ENCODE data around the gene PDE4D. TPM values are rescaled to one million over a fixed set of nuclear protein-coding genes. Genes with fewer than 3 reads are reported as not detected.
A peak's percentile ranks its signal among the peaks of the same experiment; 100 is the strongest.

The PDE4D gene
- total RNA-seq, 1 donor from 2014 or later: 2.3 TPM

DNA sequence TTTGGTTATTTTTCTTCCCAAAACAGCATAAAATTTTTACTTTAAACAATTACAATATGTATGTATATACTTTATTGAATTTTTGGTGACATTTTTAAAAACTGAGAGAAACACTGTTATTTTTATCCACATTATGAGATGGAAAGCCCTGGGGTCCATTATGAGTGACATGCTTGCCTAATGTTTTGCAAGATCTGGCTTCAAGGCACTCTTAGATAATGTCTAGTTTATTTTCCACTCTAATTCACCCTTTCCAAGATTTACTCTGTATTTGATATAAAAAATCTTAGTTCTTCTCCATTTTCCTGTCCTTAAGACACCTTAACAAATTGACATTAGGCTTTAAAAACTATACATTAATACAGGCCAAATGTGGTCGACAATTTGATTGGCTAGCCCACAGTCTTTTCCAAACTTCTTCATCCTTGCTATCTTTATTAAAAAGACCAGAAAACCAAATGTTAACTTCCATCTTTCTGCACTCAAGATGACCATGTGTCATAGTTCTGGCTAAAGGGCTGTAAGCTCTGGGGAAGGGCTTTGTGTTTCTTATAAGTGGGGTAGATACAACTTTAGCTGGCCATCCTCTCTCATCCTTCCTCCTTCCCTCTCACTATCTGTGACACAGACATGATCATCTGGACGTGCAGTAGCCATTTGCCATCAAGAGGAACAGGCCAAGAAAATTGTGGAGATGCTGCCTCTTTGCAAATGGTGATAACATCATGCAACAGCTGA lies 561.1 kb downstream of the PDE4D start:
- H3K36me3 Mint-ChIP-seq: no peaks in the 10 kb centered on the region
- Histone ChIP-seq H3K9ac (no peak overlapping the region), H3F3A (ENCODE audit: low read depth) (no peaks in the 10 kb centered on the region), H4K20me1 (ENCODE audit: low read depth) (no peaks in the 10 kb centered on the region), H3K36me3 (no peaks in the 10 kb centered on the region), H3K27ac (no peak overlapping the region), H3K27me3 (no peaks in the 10 kb centered on the region), H3K79me2 (ENCODE audit: low read depth) (no peaks in the 10 kb centered on the region), H3K4me3 (no peak overlapping the region), H2AFZ (replicated peaks) (no peak overlapping the region), H3K9me3 (ENCODE audit: low read depth) (no peaks in the 10 kb centered on the region), H3K4me1 (no peaks in the 10 kb centered on the region), H3K4me2 (no peak overlapping the region)
- TF ChIP-seq EZH2 (IDR thresholded peaks at IDR 0.05) (no peak), EZH2phosphoT487 (IDR thresholded peaks at IDR 0.05) (no peak)
- TF ChIP-seq, protein P1, sequence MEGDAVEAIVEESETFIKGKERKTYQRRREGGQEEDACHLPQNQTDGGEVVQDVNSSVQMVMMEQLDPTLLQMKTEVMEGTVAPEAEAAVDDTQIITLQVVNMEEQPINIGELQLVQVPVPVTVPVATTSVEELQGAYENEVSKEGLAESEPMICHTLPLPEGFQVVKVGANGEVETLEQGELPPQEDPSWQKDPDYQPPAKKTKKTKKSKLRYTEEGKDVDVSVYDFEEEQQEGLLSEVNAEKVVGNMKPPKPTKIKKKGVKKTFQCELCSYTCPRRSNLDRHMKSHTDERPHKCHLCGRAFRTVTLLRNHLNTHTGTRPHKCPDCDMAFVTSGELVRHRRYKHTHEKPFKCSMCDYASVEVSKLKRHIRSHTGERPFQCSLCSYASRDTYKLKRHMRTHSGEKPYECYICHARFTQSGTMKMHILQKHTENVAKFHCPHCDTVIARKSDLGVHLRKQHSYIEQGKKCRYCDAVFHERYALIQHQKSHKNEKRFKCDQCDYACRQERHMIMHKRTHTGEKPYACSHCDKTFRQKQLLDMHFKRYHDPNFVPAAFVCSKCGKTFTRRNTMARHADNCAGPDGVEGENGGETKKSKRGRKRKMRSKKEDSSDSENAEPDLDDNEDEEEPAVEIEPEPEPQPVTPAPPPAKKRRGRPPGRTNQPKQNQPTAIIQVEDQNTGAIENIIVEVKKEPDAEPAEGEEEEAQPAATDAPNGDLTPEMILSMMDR (IDR thresholded peaks at IDR 0.05): no peak
- no peaks in the 10 kb centered on the region for H3K4me1 Mint-ChIP-seq
- no peaks in the 10 kb centered on the region for H3K9me3 Mint-ChIP-seq
- no peak overlapping the region for H3K27ac Mint-ChIP-seq
- H3K27me3 Mint-ChIP-seq (ENCODE audit: insufficient read depth, low read depth): peaks cover 7% of the 10 kb centered on the region
- no peak overlapping the region for H3K4me3 Mint-ChIP-seq
- DNase-seq (ENCODE audit: low spot score): no peak

DNA sequence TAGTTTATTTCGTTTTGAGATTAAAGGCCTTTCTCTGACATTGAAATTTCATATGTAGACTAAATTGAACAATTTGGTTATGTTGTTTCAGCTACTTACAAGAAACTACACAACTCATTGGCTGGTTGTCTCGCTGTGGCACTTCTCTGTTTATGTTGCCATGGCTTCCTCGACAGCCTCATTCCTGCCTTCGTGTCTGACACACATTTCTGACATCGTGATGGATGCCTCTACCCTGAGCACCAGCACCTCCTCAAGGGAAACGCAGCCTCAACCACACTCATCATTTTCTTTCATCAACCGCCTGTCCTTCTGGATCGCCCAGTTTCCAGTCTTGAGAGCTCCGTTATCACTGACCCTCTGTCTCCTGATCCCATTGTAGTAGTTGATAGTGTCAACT lies 562.8 kb downstream of the PDE4D start:
- H2AFZ ChIP-seq (replicated peaks): no peak overlapping the region
- H3K4me3 ChIP-seq: no peak overlapping the region
- no peaks in the 10 kb centered on the region for H3K79me2 ChIP-seq (ENCODE audit: low read depth)
- no peaks in the 10 kb centered on the region for H3F3A ChIP-seq (ENCODE audit: low read depth)
- DNase-seq (ENCODE audit: low spot score): no peak
- no peaks in the 10 kb centered on the region for H3K9me3 ChIP-seq (ENCODE audit: low read depth)
- no peaks in the 10 kb centered on the region for H3K27me3 ChIP-seq
- H3K4me1 ChIP-seq: no peaks in the 10 kb centered on the region
- H3K27ac ChIP-seq: no peak overlapping the region
- no peaks in the 10 kb centered on the region for H3K9me3 Mint-ChIP-seq
- H3K4me2 ChIP-seq: no peak overlapping the region
- peaks cover 3% of the 10 kb centered on the region for H3K4me1 Mint-ChIP-seq
- H3K4me3 Mint-ChIP-seq: no peak overlapping the region
- peak overlapping the region; percentile 31 for H3K27ac Mint-ChIP-seq
- no peak overlapping the region for H3K9ac ChIP-seq
- H3K27me3 Mint-ChIP-seq (ENCODE audit: insufficient read depth, low read depth): peaks cover 7% of the 10 kb centered on the region
- H3K36me3 Mint-ChIP-seq: no peaks in the 10 kb centered on the region
- TF ChIP-seq EZH2 (IDR thresholded peaks at IDR 0.05): no peak
- TF ChIP-seq EZH2phosphoT487 (IDR thresholded peaks at IDR 0.05): no peak
- TF ChIP-seq, protein P1 (IDR thresholded peaks at IDR 0.05): no peak
- H3K36me3 ChIP-seq: no peaks in the 10 kb centered on the region
- H4K20me1 ChIP-seq (ENCODE audit: low read depth): no peaks in the 10 kb centered on the region

DNA sequence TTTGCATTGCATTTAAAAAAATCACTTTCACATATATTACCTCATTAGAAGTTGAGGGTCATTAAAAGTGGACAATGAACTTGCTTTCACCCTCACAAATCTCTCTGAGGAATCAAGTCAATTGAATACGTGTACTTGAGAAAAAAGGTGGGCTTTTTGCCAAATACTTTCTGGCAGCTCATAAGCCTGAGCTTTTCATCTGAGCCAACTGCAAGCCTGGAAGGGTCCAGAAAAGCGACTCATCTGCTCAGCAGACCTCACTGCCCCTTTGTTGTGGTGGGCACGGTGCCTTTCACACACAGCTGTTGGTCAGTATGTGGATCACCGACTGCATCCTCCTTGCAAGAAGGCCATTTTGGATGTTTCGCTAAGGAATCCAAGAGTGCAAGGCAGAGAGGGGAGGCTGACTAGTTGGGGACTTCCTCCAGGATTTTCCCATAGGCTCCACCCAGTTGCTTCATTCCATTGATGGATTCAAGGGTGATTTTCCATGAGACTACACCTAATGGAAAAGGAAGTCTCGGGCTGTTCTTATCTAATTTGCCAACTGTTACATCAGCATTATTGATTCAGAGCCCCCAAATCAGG lies 564.7 kb downstream of the PDE4D start:
- H3K4me3 Mint-ChIP-seq: no peak overlapping the region
- H3K27me3 Mint-ChIP-seq (ENCODE audit: insufficient read depth, low read depth): peaks cover 8% of the 10 kb centered on the region
- Histone ChIP-seq H3K4me2 (no peak overlapping the region), H3K9ac (no peak overlapping the region), H4K20me1 (ENCODE audit: low read depth) (no peaks in the 10 kb centered on the region), H3K4me1 (no peaks in the 10 kb centered on the region), H3K36me3 (no peaks in the 10 kb centered on the region), H3K4me3 (no peak overlapping the region), H3K27me3 (no peaks in the 10 kb centered on the region), H3K9me3 (ENCODE audit: low read depth) (no peaks in the 10 kb centered on the region), H3F3A (ENCODE audit: low read depth) (no peaks in the 10 kb centered on the region), H2AFZ (replicated peaks) (no peak overlapping the region), H3K27ac (no peak overlapping the region), H3K79me2 (ENCODE audit: low read depth) (no peaks in the 10 kb centered on the region)
- DNase-seq (ENCODE audit: low spot score): no peak
- no peaks in the 10 kb centered on the region for H3K36me3 Mint-ChIP-seq
- no peaks in the 10 kb centered on the region for H3K9me3 Mint-ChIP-seq
- H3K4me1 Mint-ChIP-seq: peaks cover 5% of the 10 kb centered on the region
- no peak overlapping the region for H3K27ac Mint-ChIP-seq
- TF ChIP-seq EZH2 (IDR thresholded peaks at IDR 0.05): no peak
- TF ChIP-seq, protein P1 (IDR thresholded peaks at IDR 0.05): no peak
- no peak for TF ChIP-seq EZH2phosphoT487 (IDR thresholded peaks at IDR 0.05)

Measured in neural progenitor cell (in vitro differentiated cells).